ENCODE data around the gene DNAJC6.
"Not testable (repeated sequence)": the region's sequence is repeated elsewhere in the genome, so short reads cannot be mapped to it uniquely, and the experiment has no call there.

DNA sequence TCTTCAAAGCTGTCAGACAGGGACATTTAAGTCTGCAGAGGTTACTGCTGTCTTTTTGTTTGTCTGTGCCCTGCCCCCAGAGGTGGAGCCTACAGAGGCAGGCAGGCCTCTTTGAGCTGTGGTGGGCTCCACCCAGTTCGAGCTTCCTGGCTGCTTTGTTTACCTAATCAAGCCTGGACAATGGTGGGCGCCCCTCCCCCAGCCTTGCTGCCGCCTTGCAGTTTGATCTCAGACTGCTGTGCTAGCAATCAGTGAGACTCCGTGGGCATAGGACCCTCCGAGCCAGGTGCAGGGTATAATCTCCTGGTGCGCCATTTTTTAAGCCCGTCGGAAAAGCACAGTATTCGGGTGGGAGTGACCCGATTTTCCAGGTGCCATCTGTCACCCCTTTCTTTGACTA, 146.3 kb downstream of the DNAJC6 start:
- TF ChIP-seq, protein P1, sequence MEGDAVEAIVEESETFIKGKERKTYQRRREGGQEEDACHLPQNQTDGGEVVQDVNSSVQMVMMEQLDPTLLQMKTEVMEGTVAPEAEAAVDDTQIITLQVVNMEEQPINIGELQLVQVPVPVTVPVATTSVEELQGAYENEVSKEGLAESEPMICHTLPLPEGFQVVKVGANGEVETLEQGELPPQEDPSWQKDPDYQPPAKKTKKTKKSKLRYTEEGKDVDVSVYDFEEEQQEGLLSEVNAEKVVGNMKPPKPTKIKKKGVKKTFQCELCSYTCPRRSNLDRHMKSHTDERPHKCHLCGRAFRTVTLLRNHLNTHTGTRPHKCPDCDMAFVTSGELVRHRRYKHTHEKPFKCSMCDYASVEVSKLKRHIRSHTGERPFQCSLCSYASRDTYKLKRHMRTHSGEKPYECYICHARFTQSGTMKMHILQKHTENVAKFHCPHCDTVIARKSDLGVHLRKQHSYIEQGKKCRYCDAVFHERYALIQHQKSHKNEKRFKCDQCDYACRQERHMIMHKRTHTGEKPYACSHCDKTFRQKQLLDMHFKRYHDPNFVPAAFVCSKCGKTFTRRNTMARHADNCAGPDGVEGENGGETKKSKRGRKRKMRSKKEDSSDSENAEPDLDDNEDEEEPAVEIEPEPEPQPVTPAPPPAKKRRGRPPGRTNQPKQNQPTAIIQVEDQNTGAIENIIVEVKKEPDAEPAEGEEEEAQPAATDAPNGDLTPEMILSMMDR (IDR thresholded peaks at IDR 0.05): not testable (repeated sequence)
- not testable (repeated sequence) for TF ChIP-seq POLR2A (IDR thresholded peaks at IDR 0.05)

All from esophagus squamous epithelium (tissue), 4 donors.